Stimulated activated effector memory CD8-positive, alpha-beta T cell treated with anti-CD3 and anti-CD28 coated beads, Interleukin-12 subunit alpha, Interleukin-12 subunit beta, amount 100 ng/mL, for 72 hours (primary cell): ENCODE results near the gene WRNIP1.
"Not testable (repeated sequence)": the region's sequence is repeated elsewhere in the genome, so short reads cannot be mapped to it uniquely, and the experiment has no call there.

Experiments
- ATAC-seq: fragments of 150-1000 bp; cut with Tn5 transposase; 2 replicates; pipeline ENCODE4 v1.10.0; 2021
- DNase-seq, 2 donors: peaks; one replicate each; pipeline ENCODE4 v3.0.0; 2021 to 2022; ENCODE audit warnings: low spot score in 2 of 2
- H3K27ac Mint-ChIP-seq: one replicate; pipeline ENCODE4 v1.8.0; 2022; ENCODE audit warnings: mild to moderate bottlenecking, mixed read lengths
- H3K36me3 Mint-ChIP-seq: one replicate; pipeline ENCODE4 v1.8.0; 2022; ENCODE audit warnings: mild to moderate bottlenecking, mixed read lengths
- H3K4me1 Mint-ChIP-seq: one replicate; pipeline ENCODE4 v1.8.0; 2022; ENCODE audit warnings: mixed read lengths
- H3K4me3 Mint-ChIP-seq: one replicate; pipeline ENCODE4 v1.8.0; 2022; ENCODE audit warnings: mild to moderate bottlenecking, mixed read lengths
- H3K9me3 Mint-ChIP-seq: one replicate; pipeline ENCODE4 v1.8.0; 2022; ENCODE audit warnings: mixed read lengths

WRNIP1 gene

GRCh38 chr6:2750832-2751231, 14.4 kb upstream of the WRNIP1 start, which contains the start of gene MYLK4:
TSS of gene MYLK4 (minus strand) at chr6:2750922. CDS start at chr6:2749294, 1,628 bp downstream.
- Mint-ChIP-seq H3K4me1 (no peaks in the 10 kb centered on the region), H3K4me3 (no peak within 1 kb of the TSS), H3K9me3 (no peaks in the 10 kb centered on the region), H3K27ac (no peak within 1 kb of the TSS), H3K36me3 (no peaks in the 10 kb centered on the region)
- DNase-seq (no peak), ATAC-seq (no peak)

GRCh38 chr6:2751871-2752270, 13.3 kb upstream of the WRNIP1 start:
- Mint-ChIP-seq H3K36me3 (no peaks in the 10 kb centered on the region), H3K4me3 (no peak overlapping the region), H3K9me3 (no peaks in the 10 kb centered on the region), H3K27ac (no peak overlapping the region), H3K4me1 (no peaks in the 10 kb centered on the region)
- ATAC-seq = no peak
- DNase-seq = no peak

GRCh38 chr6:2752477-2753109, 12.6 kb upstream of the WRNIP1 start:
- Mint-ChIP-seq H3K9me3 (no peaks in the 10 kb centered on the region), H3K27ac (no peak overlapping the region), H3K4me1 (no peaks in the 10 kb centered on the region), H3K36me3 (no peaks in the 10 kb centered on the region), H3K4me3 (no peak overlapping the region)
- DNase-seq (no peak), ATAC-seq (no peak)

- no peaks in the 10 kb centered on the region for H3K4me1 Mint-ChIP-seq
- no peak for ATAC-seq
- H3K36me3 Mint-ChIP-seq = no peaks in the 10 kb centered on the region
- no peak overlapping the region for H3K27ac Mint-ChIP-seq
- H3K4me3 Mint-ChIP-seq = no peak overlapping the region
- no peak for DNase-seq
- no peaks in the 10 kb centered on the region for H3K9me3 Mint-ChIP-seq
These were observed 12.1 kb upstream of the WRNIP1 start for GRCh38 chr6:2753110-2753489.

- H3K36me3 Mint-ChIP-seq = no peaks in the 10 kb centered on the region
- no peak overlapping the region for H3K27ac Mint-ChIP-seq
- no peaks in the 10 kb centered on the region for H3K4me1 Mint-ChIP-seq
- ATAC-seq (no peak), DNase-seq (no peak)
- no peaks in the 10 kb centered on the region for H3K9me3 Mint-ChIP-seq
- no peak overlapping the region for H3K4me3 Mint-ChIP-seq
These were observed 11.4 kb upstream of the WRNIP1 start for GRCh38 chr6:2753743-2754142.

GRCh38 chr6:2754393-2754792, 10.8 kb upstream of the WRNIP1 start:
- Mint-ChIP-seq H3K4me3 (no peak overlapping the region), H3K9me3 (no peaks in the 10 kb centered on the region), H3K36me3 (no peaks in the 10 kb centered on the region), H3K27ac (no peak overlapping the region), H3K4me1 (no peaks in the 10 kb centered on the region)
- ATAC-seq (no peak), DNase-seq (no peak)

GRCh38 chr6:2754911-2755310, 10.3 kb upstream of the WRNIP1 start:
- no peak overlapping the region for H3K27ac Mint-ChIP-seq
- no peaks in the 10 kb centered on the region for H3K9me3 Mint-ChIP-seq
- no peaks in the 10 kb centered on the region for H3K36me3 Mint-ChIP-seq
- DNase-seq (no peak), ATAC-seq (no peak)
- H3K4me1 Mint-ChIP-seq = no peaks in the 10 kb centered on the region
- no peak overlapping the region for H3K4me3 Mint-ChIP-seq

- Mint-ChIP-seq H3K36me3 (no peaks in the 10 kb centered on the region), H3K9me3 (no peaks in the 10 kb centered on the region), H3K4me1 (no peaks in the 10 kb centered on the region), H3K27ac (no peak overlapping the region), H3K4me3 (no peak overlapping the region)
- ATAC-seq = no peak
- DNase-seq = no peak
These were observed 9.7 kb upstream of the WRNIP1 start for GRCh38 chr6:2755456-2755855.

GRCh38 chr6:2756241-2756640, 9.0 kb upstream of the WRNIP1 start:
- Mint-ChIP-seq H3K4me3 (no peak overlapping the region), H3K9me3 (no peaks in the 10 kb centered on the region), H3K36me3 (no peaks in the 10 kb centered on the region), H3K27ac (no peak overlapping the region), H3K4me1 (peaks cover 5% of the 10 kb centered on the region)
- ATAC-seq (no peak), DNase-seq (no peak)

- H3K4me3 Mint-ChIP-seq = no peak overlapping the region
- no peaks in the 10 kb centered on the region for H3K9me3 Mint-ChIP-seq
- DNase-seq (no peak), ATAC-seq (no peak)
- H3K4me1 Mint-ChIP-seq = peaks cover 5% of the 10 kb centered on the region
- no peak overlapping the region for H3K27ac Mint-ChIP-seq
- H3K36me3 Mint-ChIP-seq = no peaks in the 10 kb centered on the region
These were observed 8.4 kb upstream of the WRNIP1 start for GRCh38 chr6:2756687-2757224.

- DNase-seq (no peak), ATAC-seq (no peak)
- Mint-ChIP-seq H3K4me1 (peaks cover 5% of the 10 kb centered on the region), H3K27ac (no peak overlapping the region), H3K36me3 (no peaks in the 10 kb centered on the region), H3K9me3 (no peaks in the 10 kb centered on the region), H3K4me3 (no peak overlapping the region)
These were observed 6.2 kb upstream of the WRNIP1 start for GRCh38 chr6:2758980-2759379.

- Mint-ChIP-seq H3K9me3 (no peaks in the 10 kb centered on the region), H3K36me3 (peaks cover 13% of the 10 kb centered on the region), H3K4me3 (peak overlapping the region; percentile 56), H3K4me1 (peaks cover 14% of the 10 kb centered on the region), H3K27ac (peak overlapping the region; percentile 41)
- DNase-seq (no peak), ATAC-seq (peak; percentile 31)
These were observed 4.0 kb upstream of the WRNIP1 start for GRCh38 chr6:2760882-2761842.

- H3K4me3 Mint-ChIP-seq, ATAC-seq, DNase-seq, H3K9me3 Mint-ChIP-seq, H3K27ac Mint-ChIP-seq: not testable (repeated sequence)
- Mint-ChIP-seq H3K4me1 (peaks cover 26% of the 10 kb centered on the region), H3K36me3 (peaks cover 15% of the 10 kb centered on the region)
These were observed 2.3 kb upstream of the WRNIP1 start for GRCh38 chr6:2762868-2763267.

- ATAC-seq = no peak
- no peaks in the 10 kb centered on the region for H3K9me3 Mint-ChIP-seq
- peaks cover 21% of the 10 kb centered on the region for H3K36me3 Mint-ChIP-seq
- H3K27ac Mint-ChIP-seq = peak overlapping the region; percentile 96
- H3K4me1 Mint-ChIP-seq = peaks cover 31% of the 10 kb centered on the region
- DNase-seq = no peak
- H3K4me3 Mint-ChIP-seq = peak overlapping the region; percentile 85
These were observed 1.8 kb upstream of the WRNIP1 start for GRCh38 chr6:2763345-2763841.

GRCh38 chr6:2763876-2764540, 1.2 kb upstream of the WRNIP1 start:
- ATAC-seq (no peak), DNase-seq (no peak)
- peaks cover 27% of the 10 kb centered on the region for H3K36me3 Mint-ChIP-seq
- H3K4me1 Mint-ChIP-seq = peaks cover 36% of the 10 kb centered on the region
- H3K9me3 Mint-ChIP-seq = no peaks in the 10 kb centered on the region
- peak overlapping the region; percentile 85 for H3K4me3 Mint-ChIP-seq
- peak overlapping the region; percentile 96 for H3K27ac Mint-ChIP-seq
